GM23338 (cell line): ENCODE data around the gene PAIP2. TPM values are rescaled to one million over a fixed set of nuclear protein-coding genes. Genes with fewer than 3 reads are reported as not detected.

Source experiments
- ATAC-seq: fragments of 200-7000 bp; cut with Tn5 transposase; 3 replicates; pipeline ENCODE4 v1.9.1; 2020
- DNase-seq: peaks from one replicate; pipeline ENCODE4 v3.0.0-alpha.2; 2015; ENCODE audit warnings: low spot score
- H2AFZ ChIP-seq: fragments of 200-600 bp; sonication (generic); 2 replicates; pipeline ENCODE4 v1.8.0; 2016; ENCODE audit warnings: antibody characterized with exemption, mild to moderate bottlenecking, moderate library complexity
- H3F3A ChIP-seq: fragments of 200-600 bp; sonication (generic); replicated peaks from 2 replicates; pipeline ENCODE4 v1.8.0; 2017; ENCODE audit warnings: antibody characterized with exemption, mixed run types, low read depth
- H3K27ac ChIP-seq: fragments of 200-600 bp; sonication (generic); 2 replicates; pipeline ENCODE4 v1.6.1; 2016; ENCODE audit warnings: low read depth
- H3K27me3 ChIP-seq: fragments of 200-600 bp; sonication (generic); 2 replicates; pipeline ENCODE4 v1.8.0; 2016; ENCODE audit warnings: mild to moderate bottlenecking, mixed run types, moderate library complexity; ENCODE audit not compliant: insufficient read depth
- H3K36me3 ChIP-seq: fragments of 200-600 bp; sonication (generic); 2 replicates; pipeline ENCODE4 v1.8.0; 2016; ENCODE audit warnings: mild to moderate bottlenecking; ENCODE audit not compliant: insufficient read depth
- H3K4me1 ChIP-seq: fragments of 200-600 bp; sonication (generic); 2 replicates; pipeline ENCODE4 v1.8.0; 2016; ENCODE audit warnings: mild to moderate bottlenecking, moderate library complexity; ENCODE audit not compliant: insufficient read depth
- H3K4me2 ChIP-seq: fragments of 200-600 bp; sonication (generic); 2 replicates; pipeline ENCODE4 v1.7.1; 2017; ENCODE audit warnings: mixed run types
- H3K4me3 ChIP-seq: fragments of 200-600 bp; sonication (generic); 2 replicates; pipeline ENCODE4 v1.6.1; 2016; ENCODE audit warnings: mixed run types
- H3K79me2 ChIP-seq: fragments of 200-600 bp; sonication (generic); replicated peaks from 2 replicates; pipeline ENCODE4 v1.8.0; 2017; ENCODE audit warnings: mild to moderate bottlenecking; ENCODE audit not compliant: insufficient read depth
- H3K9me2 ChIP-seq: fragments of 200-600 bp; sonication (generic); 2 replicates; pipeline ENCODE4 v1.8.0; 2017; ENCODE audit not compliant: insufficient read depth
- H4K20me1 ChIP-seq: fragments of 200-600 bp; sonication (generic); replicated peaks from 2 replicates; pipeline ENCODE4 v1.8.0; 2017; ENCODE audit warnings: mild to moderate bottlenecking; ENCODE audit not compliant: insufficient read depth
- H3K27ac Mint-ChIP-seq: 2 replicates; pipeline ENCODE4 v1.8.0; 2020; ENCODE audit warnings: inconsistent platforms, mild to moderate bottlenecking, moderate library complexity, mixed read lengths
- H3K27me3 Mint-ChIP-seq: 3 replicates; pipeline ENCODE4 v1.8.0; 2022; ENCODE audit warnings: low read depth, mild to moderate bottlenecking, moderate library complexity, mixed read lengths, inconsistent platforms; ENCODE audit not compliant: insufficient read depth, poor library complexity
- H3K36me3 Mint-ChIP-seq: 3 replicates; pipeline ENCODE4 v1.8.0; 2021; ENCODE audit warnings: low read depth, mild to moderate bottlenecking, inconsistent platforms, moderate library complexity, mixed read lengths
- H3K4me1 Mint-ChIP-seq: 3 replicates; pipeline ENCODE4 v1.8.0; 2020; ENCODE audit warnings: mild to moderate bottlenecking, inconsistent platforms, mixed read lengths
- H3K4me3 Mint-ChIP-seq: 3 replicates; pipeline ENCODE4 v1.8.0; 2021; ENCODE audit warnings: moderate library complexity, mild to moderate bottlenecking, inconsistent platforms, mixed read lengths
- H3K9me3 Mint-ChIP-seq: 3 replicates; pipeline ENCODE4 v1.8.0; 2020; ENCODE audit warnings: moderate library complexity, mild to moderate bottlenecking, inconsistent platforms, mixed read lengths
- CTCF ChIP-seq, 2 experiments: fragments of 200-600 bp in 1 of 2; sonication (generic) in 1 of 2; conservative IDR thresholded peaks; 2 replicates each; pipeline versions ENCODE4 v1.5.1 to v1.6.1; 2016 to 2017; ENCODE audit warnings: antibody characterized with exemption in 2 of 2, low read depth in 2 of 2, mild to moderate bottlenecking in 2 of 2, moderate library complexity in 1 of 2
- ETS1 ChIP-seq: IDR thresholded peaks from 2 replicates; pipeline ENCODE4 v1.6.1; 2016; ENCODE audit warnings: antibody characterized with exemption
- EZH2phosphoT487 ChIP-seq: fragments of 200-600 bp; sonication (generic); IDR thresholded peaks from one replicate; pipeline ENCODE4 v1.8.1; 2018; ENCODE audit warnings: antibody characterized with exemption; ENCODE audit not compliant: unreplicated experiment
- NANOG ChIP-seq: IDR thresholded peaks from 2 replicates; pipeline ENCODE4 v1.6.1; 2016; ENCODE audit warnings: antibody characterized with exemption, borderline replicate concordance
- REST ChIP-seq: IDR thresholded peaks from one replicate; pipeline ENCODE4 v1.6.1; 2018; ENCODE audit warnings: antibody characterized with exemption; ENCODE audit not compliant: unreplicated experiment
- ZNF114 ChIP-seq: fragments of 250-450 bp; sonication (Bioruptor Pico); IDR thresholded peaks from 2 replicates; pipeline ENCODE4 v1.5.0; 2020; ENCODE audit warnings: mild to moderate bottlenecking, moderate library complexity
- ZNF331 ChIP-seq: fragments of 250-450 bp; sonication (Bioruptor Pico); IDR thresholded peaks from 2 replicates; pipeline ENCODE4 v1.5.0; 2020; ENCODE audit warnings: low read depth, mild to moderate bottlenecking, moderate library complexity
- ZNF462 ChIP-seq: fragments of 250-450 bp; sonication (Bioruptor Pico); IDR thresholded peaks from 2 replicates; pipeline ENCODE4 v1.5.0; 2020; ENCODE audit warnings: mild to moderate bottlenecking, moderate library complexity
- polyA plus RNA-seq: library from polyadenylated mRNA; unstranded; fragments of >200 nt; fragmentation: Nextera tagmentation; extraction: Ambion mirVana; gene quantifications from 2 replicates; pipeline ENCODE4 v1.2.1, GENCODE V29; 2016
- total RNA-seq: library from RNA; depleted of rRNA; stranded (reverse); fragments of >200 nt; shearing (Covaris generic); gene quantifications from 2 replicates; pipeline ENCODE4 v1.2.3, GENCODE V29; 2014

The PAIP2 gene
- total and polyA plus RNA-seq, 2 experiments from 2014 or later, result 132 to 277 TPM

GRCh38 chr5:139315056-139315615 is 26.5 kb upstream of the PAIP2 start:
- no peak for ATAC-seq
- H3K4me2 ChIP-seq, result no peak overlapping the region
- H3K79me2 ChIP-seq, result peaks cover 100% of the 10 kb centered on the region
- H3K4me3 ChIP-seq, result no peak overlapping the region
- Mint-ChIP-seq H3K4me3 (no peak overlapping the region), H3K4me1 (peaks cover 27% of the 10 kb centered on the region), H3K9me3 (no peaks in the 10 kb centered on the region), H3K27me3 (peaks cover 2% of the 10 kb centered on the region), H3K27ac (no peak overlapping the region), H3K36me3 (peaks cover 56% of the 10 kb centered on the region)
- H2AFZ ChIP-seq, result no peak overlapping the region
- peaks cover 47% of the 10 kb centered on the region for H3K36me3 ChIP-seq
- no peaks in the 10 kb centered on the region for H3K27me3 ChIP-seq
- peaks cover 78% of the 10 kb centered on the region for H4K20me1 ChIP-seq
- no peak for DNase-seq
- H3F3A ChIP-seq, result peaks cover 11% of the 10 kb centered on the region; the same call in 1 of the 2 replicates
- TF ChIP-seq ZNF114 (no peak), EZH2phosphoT487 (no peak), NANOG (no peak)
- no peaks in the 10 kb centered on the region for H3K9me2 ChIP-seq
- H3K27ac ChIP-seq, result 0 out of 2 replicates have a peak overlapping the region, but pooled peaks have one; percentile 8
- H3K4me1 ChIP-seq, result peaks cover 28% of the 10 kb centered on the region

- Histone ChIP-seq H3K9me2 (no peaks in the 10 kb centered on the region), H3K4me3 (no peak overlapping the region), H3K36me3 (peaks cover 7% of the 10 kb centered on the region; the same call in 1 of the 2 replicates), H3K4me1 (0 out of 2 replicates have a peak, but pooled peaks cover 6% of the 10 kb centered on the region), H2AFZ (no peak overlapping the region), H3K79me2 (no peaks in the 10 kb centered on the region), H4K20me1 (peaks cover 13% of the 10 kb centered on the region), H3F3A (peaks cover 23% of the 10 kb centered on the region; the same call in 1 of the 2 replicates), H3K27ac (peak overlapping the region; percentile 35; the same call in 1 of the 2 replicates), H3K27me3 (no peaks in the 10 kb centered on the region), H3K4me2 (no peak overlapping the region)
- peaks cover 3% of the 10 kb centered on the region; the same call in 2 of the 3 replicates for H3K4me1 Mint-ChIP-seq
- no peak for DNase-seq
- peak; percentile 26 for ATAC-seq
- H3K4me3 Mint-ChIP-seq, result no peak overlapping the region
- peak overlapping the region; percentile 80; the same call in 1 of the 2 replicates for H3K27ac Mint-ChIP-seq
- no peaks in the 10 kb centered on the region for H3K9me3 Mint-ChIP-seq
- peaks cover 16% of the 10 kb centered on the region for H3K36me3 Mint-ChIP-seq
- peaks cover 24% of the 10 kb centered on the region for H3K27me3 Mint-ChIP-seq
- no peak for TF ChIP-seq ZNF331 (CRISPR knock-in tag)
- TF ChIP-seq ETS1, result no peak
- TF ChIP-seq EZH2phosphoT487, result no peak
- no peak for TF ChIP-seq REST
- no peak for TF ChIP-seq ZNF462 (CRISPR knock-in tag)
- no peak for TF ChIP-seq CTCF (conservative IDR thresholded peaks at IDR 0.05; ENCODE audit: low read depth in 2 of 2)
Observed at GRCh38 chr5:139335811-139336210, 5.8 kb upstream of the PAIP2 start.
